Ovary (tissue), 9 donors: Measurements from ENCODE around the gene ANKRD2. TPM values are rescaled to one million over a fixed set of nuclear protein-coding genes. Genes with fewer than 3 reads are reported as not detected.

Experiments used
- DNase-seq, 5 donors: peaks; one replicate each; pipeline ENCODE4 v3.0.0-alpha.2; 2019 to 2020
- H3K27ac ChIP-seq, 2 donors: fragments of 200-600 bp; one replicate each; pipeline versions ENCODE4 v1.5.1 to v1.8.0; 2019 to 2022
- H3K27me3 ChIP-seq: fragments of 200-600 bp; one replicate; pipeline ENCODE4 v1.8.0; 2022
- H3K36me3 ChIP-seq: fragments of 200-600 bp; sonication (generic); one replicate; pipeline ENCODE4 v1.5.1; 2019
- H3K4me1 ChIP-seq: one replicate; pipeline ENCODE4 v1.8.1; 2013; ENCODE audit warnings: mild to moderate bottlenecking, moderate library complexity; ENCODE audit not compliant: insufficient read depth
- H3K4me3 ChIP-seq: fragments of 200-600 bp; sonication (generic); one replicate; pipeline ENCODE4 v1.5.1; 2017
- H3K9me3 ChIP-seq, 2 donors: fragments of 200-600 bp in 1 of 2; sonication (generic) in 1 of 2; one replicate each; pipeline versions ENCODE4 v1.5.1 to v1.8.1; 2013 to 2019; ENCODE audit warnings: mild to moderate bottlenecking in 1 of 2, moderate library complexity in 1 of 2
- EP300 ChIP-seq: sonication (generic); formaldehyde crosslinking; IDR thresholded peaks from one replicate; pipeline ENCODE4 v1.6.1; 2017; ENCODE audit warnings: antibody characterized with exemption
- POLR2A ChIP-seq: fragments of 450-650 bp; IDR thresholded peaks from one replicate; pipeline ENCODE4 v1.6.1; 2017; ENCODE audit warnings: antibody characterized with exemption, mild to moderate bottlenecking, moderate library complexity
- WGBS, 3 donors: extraction: QIAGEN DNeasy Blood & Tissue Kit in 1 of 3; methylation state at CpG; one replicate each; pipeline versions ENCODE4 v1.1.5 to v1.1.7; 2013 to 2017; 5-methylcytosine and 5-hydroxymethylcytosine counted together
- intact Hi-C, 4 donors: fragments of 100-400 bp; cut with DNase I; formaldehyde crosslinking; loops; one replicate each; pipeline versions ENCODE4 v1.11.0 to v1.15.1; 2022 to 2023
- polyA plus RNA-seq, 2 donors: library from polyadenylated mRNA; stranded (reverse); fragments of 200-250 nt in 1 of 2; fragments of 350-450 nt in 1 of 2; fragmentation: Illumina TruSeq in 1 of 2; extraction: RNeasy Lipid Tissue Mini Kit (QIAGEN cat#74804) in 1 of 2; gene quantifications; one replicate each; pipeline ENCODE4 v1.2.3, GENCODE V29; 2013 to 2014
- total RNA-seq, 7 donors: library from RNA; depleted of rRNA in 2 of 7; stranded (reverse); fragments of >200 nt in 2 of 7; fragmentation: NEBNext Ultra II Directional in 3 of 7; extraction: Animal tissue kit (Norgen Biotek cat#: 25700) in 3 of 7; gene quantifications; one replicate each; pipeline versions ENCODE4 v1.1.0 to v1.2.4, GENCODE V29; 2016 to 2023
- TF ChIP-seq, protein P1 (sequence below), 3 donors: fragments of 450-650 bp in 2 of 3; fragments of 200-600 bp in 1 of 3; IDR thresholded peaks; one replicate each; pipeline versions ENCODE4 v1.5.1 to v1.8.0; 2016 to 2022; ENCODE audit warnings: antibody characterized with exemption in 3 of 3, mild to moderate bottlenecking in 1 of 3
- donor health status: DM: no; HTN: no; CAD: no; lungs with moderate emphysema.
- donor health status: DM: no; HTN: no; CAD: no.
- donor health status: Bipolar disorder and iron deficiency.
- donor health status: DM: yes; HTN: yes; CAD: no.
- donor health status: DM: no; HTN: no; CAD: no.
- donor health status: DM: yes; HTN: yes; CAD: no.

The ANKRD2 gene
- total and polyA plus RNA-seq, 9 donors: 0.11 to 0.46 (median 0.37) TPM; not detected in 4

- intact Hi-C loops: no loop called here
- WGBS, 3 donors: 81 to 94% (median 88%) methylated on average over 3 of the region's 3 CpGs
Measured at GRCh38 chr10:97589479-97589878, 16.9 kb downstream of the ANKRD2 start, which contains the start of gene C10orf62. Gene C10orf62, plus strand, starts transcription at chr10:97589721. Its CDS starts 177 bp downstream, at chr10:97589898.

GRCh38 chr10:97590082-97590747 lies 17.6 kb downstream of the ANKRD2 start:
- TF ChIP-seq EP300: no peak
- TF ChIP-seq, protein P1, sequence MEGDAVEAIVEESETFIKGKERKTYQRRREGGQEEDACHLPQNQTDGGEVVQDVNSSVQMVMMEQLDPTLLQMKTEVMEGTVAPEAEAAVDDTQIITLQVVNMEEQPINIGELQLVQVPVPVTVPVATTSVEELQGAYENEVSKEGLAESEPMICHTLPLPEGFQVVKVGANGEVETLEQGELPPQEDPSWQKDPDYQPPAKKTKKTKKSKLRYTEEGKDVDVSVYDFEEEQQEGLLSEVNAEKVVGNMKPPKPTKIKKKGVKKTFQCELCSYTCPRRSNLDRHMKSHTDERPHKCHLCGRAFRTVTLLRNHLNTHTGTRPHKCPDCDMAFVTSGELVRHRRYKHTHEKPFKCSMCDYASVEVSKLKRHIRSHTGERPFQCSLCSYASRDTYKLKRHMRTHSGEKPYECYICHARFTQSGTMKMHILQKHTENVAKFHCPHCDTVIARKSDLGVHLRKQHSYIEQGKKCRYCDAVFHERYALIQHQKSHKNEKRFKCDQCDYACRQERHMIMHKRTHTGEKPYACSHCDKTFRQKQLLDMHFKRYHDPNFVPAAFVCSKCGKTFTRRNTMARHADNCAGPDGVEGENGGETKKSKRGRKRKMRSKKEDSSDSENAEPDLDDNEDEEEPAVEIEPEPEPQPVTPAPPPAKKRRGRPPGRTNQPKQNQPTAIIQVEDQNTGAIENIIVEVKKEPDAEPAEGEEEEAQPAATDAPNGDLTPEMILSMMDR (IDR thresholded peaks at IDR 0.05): no peak
- no peak for TF ChIP-seq POLR2A

More at GRCh38 chr10:97589479-97589878, 16.9 kb downstream of the ANKRD2 start, which contains the start of gene C10orf62:
- H3K4me1 ChIP-seq: no peaks in the 10 kb centered on the region
- H3K27ac ChIP-seq: no peak within 1 kb of the TSS
- H3K36me3 ChIP-seq: no peaks in the 10 kb centered on the region
- no peak within 1 kb of the TSS for H3K4me3 ChIP-seq
- H3K9me3 ChIP-seq: no peaks in the 10 kb centered on the region
- no peak for DNase-seq
- H3K27me3 ChIP-seq: no peaks in the 10 kb centered on the region
- no peak for TF ChIP-seq POLR2A
- TF ChIP-seq, protein P1 (IDR thresholded peaks at IDR 0.05): no peak
- TF ChIP-seq EP300: no peak

DNA sequence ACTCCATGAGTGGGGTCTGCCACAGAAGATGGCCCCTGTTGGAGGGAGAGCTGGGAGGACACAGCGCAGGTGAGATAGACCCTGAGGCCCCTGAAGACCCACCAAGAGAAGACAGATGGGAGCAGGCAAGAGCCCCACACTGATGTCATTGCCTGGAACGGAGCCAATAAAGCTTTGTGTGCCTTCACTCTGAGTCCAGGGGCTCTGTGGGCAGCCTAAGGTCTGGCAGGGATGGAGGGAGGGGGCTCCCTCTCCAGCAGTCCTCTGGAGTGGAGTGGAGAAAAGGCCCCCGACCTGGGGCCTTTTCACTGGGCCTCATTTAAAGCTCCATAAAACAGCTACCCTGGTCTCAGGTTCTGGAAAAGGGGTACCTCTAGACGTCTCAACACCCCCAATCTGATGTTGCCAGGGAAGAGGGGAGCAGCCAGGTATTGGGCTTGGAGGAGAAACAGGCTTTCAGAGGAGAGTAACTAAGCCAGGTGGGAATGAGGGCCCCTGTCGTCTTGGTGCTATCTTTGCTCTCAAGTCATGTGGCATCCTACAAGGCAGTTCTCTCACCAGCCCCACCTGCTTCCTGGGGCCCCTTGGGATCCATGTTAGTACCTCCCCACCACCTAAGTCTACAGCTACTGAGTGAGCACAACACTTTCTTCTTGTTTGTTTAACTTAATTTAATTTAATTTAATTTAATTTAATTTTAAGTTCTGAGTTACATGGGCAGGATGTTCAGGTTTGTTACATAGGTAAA lies 18.3 kb downstream of the ANKRD2 start:
- no peaks in the 10 kb centered on the region for H3K27me3 ChIP-seq
- no peaks in the 10 kb centered on the region for H3K36me3 ChIP-seq
- 66 to 71% (median 70%) methylated on average over 5 of the region's 5 CpGs for WGBS, 3 donors
- H3K9me3 ChIP-seq: no peaks in the 10 kb centered on the region
- H3K27ac ChIP-seq: no peak overlapping the region
- no peaks in the 10 kb centered on the region for H3K4me1 ChIP-seq
- no peak for DNase-seq
- H3K4me3 ChIP-seq: no peak overlapping the region
- no peak for TF ChIP-seq EP300
- no peak for TF ChIP-seq POLR2A
- TF ChIP-seq, protein P1 (IDR thresholded peaks at IDR 0.05): no peak
- intact Hi-C loops: loop anchor here in 1 of 4 donors (2.0 kb wide), 1 partner anchor 20 kb away; no protein-coding TSS in a partner anchor

More at GRCh38 chr10:97590082-97590747, 17.6 kb downstream of the ANKRD2 start:
- 82 to 90% (median 83%) methylated on average over 15 of the region's 15 CpGs for WGBS, 3 donors
- Histone ChIP-seq H3K9me3 (no peaks in the 10 kb centered on the region), H3K36me3 (no peaks in the 10 kb centered on the region), H3K4me3 (no peak overlapping the region), H3K27ac (no peak overlapping the region), H3K27me3 (no peaks in the 10 kb centered on the region), H3K4me1 (no peaks in the 10 kb centered on the region)
- intact Hi-C loops: loop anchor here in 1 of 4 donors (2.0 kb wide), 1 partner anchor 21 kb away; no protein-coding TSS in a partner anchor
- no peak for DNase-seq

GRCh38 chr10:97593421-97593820 lies 20.8 kb downstream of the ANKRD2 start:
- intact Hi-C loops: no loop called here
- H3K4me1 ChIP-seq: peaks cover 2% of the 10 kb centered on the region
- H3K36me3 ChIP-seq: no peaks in the 10 kb centered on the region
- DNase-seq: no peak
- H3K27me3 ChIP-seq: no peaks in the 10 kb centered on the region
- no peak overlapping the region for H3K27ac ChIP-seq
- TF ChIP-seq EP300 (no peak), POLR2A (no peak)
- TF ChIP-seq, protein P1 (IDR thresholded peaks at IDR 0.05): no peak
- WGBS, 3 donors: 27 to 34% (median 28%) methylated on average over 4 of the region's 4 CpGs
- H3K4me3 ChIP-seq: no peak overlapping the region
- no peaks in the 10 kb centered on the region for H3K9me3 ChIP-seq
